A673 (cell line): ENCODE measurements around the gene LPAR2. TPM values are rescaled to one million over a fixed set of nuclear protein-coding genes. Genes with fewer than 3 reads are reported as not detected.

Source experiments
- BruUV-seq: library from RNA; stranded (reverse); fragments of 400-500 nt; replicated peaks from 2 replicates; lab custom pipeline; 2021; lab: Mats Ljungman, UMichigan
- CTCF ChIA-PET: fragments of 300-600 bp; sonication (Branson Sonifier 250); formaldehyde crosslinking; loops from one replicate; lab custom pipeline; 2022; ENCODE audit warnings: antibody characterized with exemption; lab: Charles Lee
- POLR2A ChIA-PET: fragments of 300-600 bp; sonication (Branson Sonifier 250); formaldehyde crosslinking; loops from one replicate; lab custom pipeline; 2022; ENCODE audit warnings: antibody characterized with exemption; ENCODE audit not compliant: low non-redundant PET; lab: Charles Lee
- DNase-seq: peaks from one replicate; pipeline ENCODE4 v3.0.0-alpha.2; 2015; ENCODE audit warnings: low spot score
- H3K27ac ChIP-seq: fragments of 200-600 bp; sonication (generic); 2 replicates; pipeline ENCODE4 v1.5.1; 2016; ENCODE audit warnings: mixed run types, low read depth, mild to moderate bottlenecking, mixed read lengths, antibody characterized with exemption, low read length; ENCODE audit not compliant: poor library complexity, severe bottlenecking
- H3K27me3 ChIP-seq: fragments of 200-600 bp; sonication (generic); replicated peaks from 2 replicates; pipeline ENCODE4 v1.6.1; 2017; ENCODE audit warnings: mixed run types, low read depth, mild to moderate bottlenecking, mixed read lengths, antibody characterized with exemption, low read length; ENCODE audit not compliant: insufficient read depth, poor library complexity
- H3K36me3 ChIP-seq: fragments of 200-600 bp; sonication (generic); 2 replicates; pipeline ENCODE4 v1.6.1; 2016; ENCODE audit warnings: mixed run types, mild to moderate bottlenecking, mixed read lengths, antibody characterized with exemption, low read length; ENCODE audit not compliant: insufficient read depth, poor library complexity, severe bottlenecking
- H3K4me1 ChIP-seq: fragments of 200-600 bp; sonication (generic); 2 replicates; pipeline ENCODE4 v1.6.1; 2017; ENCODE audit warnings: mixed run types, mild to moderate bottlenecking, mixed read lengths, antibody characterized with exemption, low read length; ENCODE audit not compliant: insufficient read depth, poor library complexity, severe bottlenecking
- H3K4me3 ChIP-seq: fragments of 200-600 bp; sonication (generic); 2 replicates; pipeline ENCODE4 v1.5.1; 2016; ENCODE audit warnings: low read depth, mixed run types, mild to moderate bottlenecking, mixed read lengths, low read length; ENCODE audit not compliant: poor library complexity, severe bottlenecking
- H3K9me3 ChIP-seq: fragments of 200-600 bp; sonication (generic); 2 replicates; pipeline ENCODE4 v1.6.1; 2016; ENCODE audit warnings: mixed run types, low read depth, mild to moderate bottlenecking, mixed read lengths, antibody characterized with exemption, low read length; ENCODE audit not compliant: poor library complexity, severe bottlenecking
- EZH2 ChIP-seq: fragments of 200-600 bp; sonication (generic); IDR thresholded peaks from 2 replicates; pipeline ENCODE4 v1.6.1; 2017; ENCODE audit warnings: borderline replicate concordance, low read depth, mild to moderate bottlenecking, mixed read lengths, antibody characterized with exemption, low read length; ENCODE audit not compliant: poor library complexity, severe bottlenecking
- intact Hi-C: fragments of 100-400 bp; cut with micrococcal nuclease; formaldehyde crosslinking; loops from one replicate; pipeline ENCODE4 v1.10.0; 2022; ENCODE audit not compliant: unreplicated experiment
- total RNA-seq: library from RNA; stranded (reverse); gene quantifications from 2 replicates; pipeline ENCODE4 v1.2.3, GENCODE V29; 2021
- TF ChIP-seq, protein P1 (sequence below): fragments of 300-800, 200-600 bp; sonication (generic); conservative IDR thresholded peaks from 2 replicates; pipeline ENCODE4 v1.5.1; 2017; ENCODE audit warnings: low read depth, mild to moderate bottlenecking, antibody characterized with exemption, low read length, moderate library complexity, mixed read lengths

Gene LPAR2
- total RNA-seq, 1 experiment from 2014 or later = 17.2 TPM

DNA sequence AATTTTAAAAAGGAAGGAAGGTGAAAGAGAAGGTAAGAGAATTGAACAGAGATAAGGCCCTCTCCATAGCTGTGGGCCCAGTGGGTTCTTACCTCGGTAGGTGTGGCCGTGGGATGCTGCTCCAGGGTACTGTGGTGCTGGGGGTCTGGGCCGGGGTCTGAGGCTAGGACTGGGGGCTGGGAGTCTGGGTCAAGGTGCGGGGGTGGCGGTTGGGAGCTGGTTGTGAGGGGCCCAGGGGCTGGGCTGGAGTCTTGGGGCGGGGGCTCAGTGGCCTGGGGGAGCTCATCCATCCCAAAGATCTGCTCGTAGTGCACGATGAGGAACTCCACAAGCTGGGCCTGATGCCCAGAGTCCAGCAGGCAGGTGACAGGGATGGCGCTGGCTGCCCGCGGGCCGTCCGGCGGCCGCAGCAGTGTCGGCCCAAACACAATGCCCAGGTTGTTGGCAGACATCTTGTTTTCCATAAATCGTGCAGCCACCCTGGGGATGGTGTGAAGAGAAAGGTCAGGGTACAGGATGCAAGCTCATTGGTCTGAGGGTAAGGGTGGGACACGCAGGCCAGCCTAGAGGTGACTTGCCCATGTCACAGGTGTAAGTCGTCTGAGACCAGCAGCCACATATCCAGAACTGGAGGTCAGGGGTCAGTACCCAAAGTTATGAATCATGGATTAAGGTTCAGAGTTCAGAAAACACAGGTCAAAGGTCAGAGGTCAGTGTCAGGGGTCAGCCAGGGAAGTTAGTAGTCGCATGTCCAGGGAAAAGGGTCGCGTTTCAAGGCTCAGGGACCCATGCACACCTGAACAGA, 5.9 kb upstream of the LPAR2 start:
- CTCF ChIA-PET = no interaction called here
- H3K36me3 ChIP-seq = no peaks in the 10 kb centered on the region
- no peak overlapping the region for H3K27ac ChIP-seq
- no peak overlapping the region for H3K4me3 ChIP-seq
- TF ChIP-seq EZH2 = no peak
- TF ChIP-seq, protein P1, sequence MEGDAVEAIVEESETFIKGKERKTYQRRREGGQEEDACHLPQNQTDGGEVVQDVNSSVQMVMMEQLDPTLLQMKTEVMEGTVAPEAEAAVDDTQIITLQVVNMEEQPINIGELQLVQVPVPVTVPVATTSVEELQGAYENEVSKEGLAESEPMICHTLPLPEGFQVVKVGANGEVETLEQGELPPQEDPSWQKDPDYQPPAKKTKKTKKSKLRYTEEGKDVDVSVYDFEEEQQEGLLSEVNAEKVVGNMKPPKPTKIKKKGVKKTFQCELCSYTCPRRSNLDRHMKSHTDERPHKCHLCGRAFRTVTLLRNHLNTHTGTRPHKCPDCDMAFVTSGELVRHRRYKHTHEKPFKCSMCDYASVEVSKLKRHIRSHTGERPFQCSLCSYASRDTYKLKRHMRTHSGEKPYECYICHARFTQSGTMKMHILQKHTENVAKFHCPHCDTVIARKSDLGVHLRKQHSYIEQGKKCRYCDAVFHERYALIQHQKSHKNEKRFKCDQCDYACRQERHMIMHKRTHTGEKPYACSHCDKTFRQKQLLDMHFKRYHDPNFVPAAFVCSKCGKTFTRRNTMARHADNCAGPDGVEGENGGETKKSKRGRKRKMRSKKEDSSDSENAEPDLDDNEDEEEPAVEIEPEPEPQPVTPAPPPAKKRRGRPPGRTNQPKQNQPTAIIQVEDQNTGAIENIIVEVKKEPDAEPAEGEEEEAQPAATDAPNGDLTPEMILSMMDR = no peak
- no peaks in the 10 kb centered on the region for H3K27me3 ChIP-seq
- H3K4me1 ChIP-seq = peaks cover under 1% of the 10 kb centered on the region
- no peak for DNase-seq
- POLR2A ChIA-PET = no interaction called here
- no TSS peak for BruUV-seq
- intact Hi-C loops = no loop called here
- no peaks in the 10 kb centered on the region for H3K9me3 ChIP-seq

DNA sequence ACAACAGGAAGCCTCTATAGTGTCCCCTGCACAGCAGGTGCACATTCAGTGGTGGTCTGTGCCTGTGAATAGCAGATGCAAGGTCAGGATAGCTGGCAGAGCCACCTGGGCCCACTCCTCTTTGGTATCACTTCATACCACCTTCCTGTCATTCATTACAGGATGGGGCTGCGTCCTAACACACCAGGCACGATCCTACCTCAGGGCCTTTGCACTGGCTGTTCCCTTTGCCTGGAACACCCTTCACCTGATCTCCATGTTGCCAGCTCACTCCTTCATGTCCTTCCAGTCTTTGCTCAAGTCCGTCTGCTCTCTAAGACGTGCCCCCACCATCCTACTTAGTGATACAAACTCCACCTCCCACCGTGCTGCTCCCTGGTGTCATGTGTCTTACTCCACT, 4.6 kb upstream of the LPAR2 start:
- ChIA-PET CTCF (no interaction called here), POLR2A (interaction anchor here (0.6 kb wide), 1 partner anchor 12 kb away, joined by 22 read pairs; no protein-coding TSS in a partner anchor)
- DNase-seq = no peak
- H3K4me3 ChIP-seq = no peak overlapping the region
- TF ChIP-seq EZH2 = no peak
- TF ChIP-seq, protein P1 = no peak
- H3K27me3 ChIP-seq = no peaks in the 10 kb centered on the region
- H3K36me3 ChIP-seq = no peaks in the 10 kb centered on the region
- no peaks in the 10 kb centered on the region for H3K9me3 ChIP-seq
- peaks cover 7% of the 10 kb centered on the region for H3K4me1 ChIP-seq
- intact Hi-C loops = no loop called here
- H3K27ac ChIP-seq = no peak overlapping the region
- no TSS peak for BruUV-seq

DNA sequence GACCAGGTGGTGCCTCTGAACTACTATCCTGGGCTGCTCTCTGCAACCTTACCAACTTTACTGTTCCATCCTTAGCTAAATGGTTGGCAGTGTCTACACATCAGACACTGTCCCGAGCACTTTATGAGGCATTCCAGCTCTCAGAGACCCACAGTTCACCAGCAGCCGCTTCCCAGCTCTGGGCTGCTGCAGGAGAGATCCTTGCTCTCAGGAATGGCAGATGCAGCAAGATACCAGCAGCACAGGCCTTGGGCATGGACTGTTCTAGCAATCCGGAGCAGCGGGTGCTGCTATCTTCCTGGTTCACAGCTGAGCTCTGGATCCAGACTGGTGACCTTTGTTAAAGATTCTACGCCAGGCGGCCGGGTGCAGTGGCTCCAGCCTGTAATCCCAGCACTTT, 3.3 kb upstream of the LPAR2 start:
- Histone ChIP-seq H3K27ac (no peak overlapping the region), H3K9me3 (no peaks in the 10 kb centered on the region), H3K4me1 (peaks cover 17% of the 10 kb centered on the region), H3K4me3 (no peak overlapping the region), H3K36me3 (no peaks in the 10 kb centered on the region), H3K27me3 (no peaks in the 10 kb centered on the region)
- POLR2A ChIA-PET = no interaction called here
- CTCF ChIA-PET = no interaction called here
- intact Hi-C loops = no loop called here
- DNase-seq = no peak
- no TSS peak for BruUV-seq
- TF ChIP-seq EZH2 = no peak
- TF ChIP-seq, protein P1 = no peak
